HepG2 (cell line): ENCODE results near the gene BTBD3. TPM values are rescaled to one million over a fixed set of nuclear protein-coding genes. Genes with fewer than 3 reads are reported as not detected.

Source experiments
- ELK4 ChIP-seq: sonication (generic); formaldehyde crosslinking; IDR thresholded peaks from 2 replicates; pipeline ENCODE4 v1.9.0; 2021; ENCODE audit warnings: missing genetic modification reagents, borderline replicate concordance
- FIP1L1 ChIP-seq: fragments of 200-400 bp; formaldehyde crosslinking; IDR thresholded peaks from 2 replicates; pipeline ENCODE4 v1.6.1; 2018; ENCODE audit warnings: low read depth, mild to moderate bottlenecking, low read length, moderate library complexity, borderline replicate concordance; ENCODE audit not compliant: insufficient read depth
- FOXP4 ChIP-seq: sonication (generic); formaldehyde crosslinking; IDR thresholded peaks from 2 replicates; pipeline ENCODE4 v1.4.0; 2020; ENCODE audit warnings: missing genetic modification reagents
- HOXA9 ChIP-seq: sonication (generic); formaldehyde crosslinking; IDR thresholded peaks from 2 replicates; pipeline ENCODE4 v1.8.1; 2022; ENCODE audit warnings: missing genetic modification reagents, mild to moderate bottlenecking, moderate library complexity, borderline replicate concordance
- MED8 ChIP-seq: sonication (generic); formaldehyde crosslinking; IDR thresholded peaks from 2 replicates; pipeline ENCODE4 v1.8.1; 2023; ENCODE audit warnings: mild to moderate bottlenecking, missing genetic modification reagents; ENCODE audit not compliant: insufficient replicate concordance
- POGZ ChIP-seq: sonication (generic); formaldehyde crosslinking; IDR thresholded peaks from 2 replicates; pipeline ENCODE4 v1.4.0; 2020; ENCODE audit warnings: mild to moderate bottlenecking, missing genetic modification reagents
- PREB ChIP-seq: sonication (generic); formaldehyde crosslinking; IDR thresholded peaks from 2 replicates; pipeline ENCODE4 v1.4.0; 2020; ENCODE audit warnings: missing genetic modification reagents
- RBAK ChIP-seq: sonication (generic); formaldehyde crosslinking; IDR thresholded peaks from 2 replicates; pipeline ENCODE4 v1.5.1; 2020; ENCODE audit warnings: mild to moderate bottlenecking, missing genetic modification reagents
- RERE ChIP-seq: IDR thresholded peaks from 2 replicates; pipeline ENCODE4 v1.6.1; 2016; ENCODE audit warnings: low read depth, missing genetic modification reagents, missing compliant biosample characterization
- RXRB ChIP-seq: IDR thresholded peaks from 2 replicates; pipeline ENCODE4 v1.6.1; 2016; ENCODE audit warnings: borderline replicate concordance, missing genetic modification reagents, missing compliant biosample characterization
- SALL1 ChIP-seq: sonication (generic); formaldehyde crosslinking; IDR thresholded peaks from 2 replicates; pipeline ENCODE4 v1.8.0; 2022; ENCODE audit warnings: mild to moderate bottlenecking, missing genetic modification reagents
- SETDB1 ChIP-seq: sonication (generic); formaldehyde crosslinking; IDR thresholded peaks from 2 replicates; pipeline ENCODE4 v1.5.1; 2020; ENCODE audit warnings: missing genetic modification reagents, mild to moderate bottlenecking, borderline replicate concordance
- SSRP1 ChIP-seq: IDR thresholded peaks from 2 replicates; pipeline ENCODE4 v1.6.1; 2016; ENCODE audit warnings: control low read depth
- ZKSCAN5 ChIP-seq: sonication (generic); formaldehyde crosslinking; IDR thresholded peaks from 2 replicates; pipeline ENCODE4 v1.5.1; 2020; ENCODE audit warnings: mild to moderate bottlenecking, missing genetic modification reagents
- ZNF329 ChIP-seq: sonication (generic); formaldehyde crosslinking; IDR thresholded peaks from 2 replicates; pipeline ENCODE4 v1.9.0; 2021; ENCODE audit warnings: low read depth, mild to moderate bottlenecking, missing genetic modification reagents
- ZNF362 ChIP-seq: sonication (generic); formaldehyde crosslinking; IDR thresholded peaks from 2 replicates; pipeline ENCODE4 v1.4.0; 2020; ENCODE audit warnings: missing genetic modification reagents, mild to moderate bottlenecking, borderline replicate concordance
- ZNF773 ChIP-seq: sonication (generic); formaldehyde crosslinking; IDR thresholded peaks from 2 replicates; pipeline ENCODE4 v1.4.0; 2020; ENCODE audit warnings: missing genetic modification reagents, borderline replicate concordance
- polyA plus RNA-seq, 8 experiments: library from polyadenylated mRNA; depleted of rRNA in 3 of 8; stranded (reverse) in 7 of 8; unstranded in 1 of 8; fragments of >200 nt; fragmentation: Illumina TruSeq in 4 of 8; extraction: Trizol in 4 of 8; gene quantifications; 2 replicates each; pipeline versions ENCODE4 v1.2.1 to v1.2.3, GENCODE V29; 2011 to 2016; ENCODE audit warnings: low read depth in 4 of 8, missing spikeins in 1 of 8, mixed read lengths in 1 of 8; ENCODE audit not compliant: insufficient read depth in 1 of 8
- total RNA-seq, 5 experiments: library from RNA; depleted of rRNA; stranded (reverse); fragments of >200 nt; fragmentation: Illumina TruSeq; extraction: Trizol; gene quantifications; 2 replicates each; pipeline ENCODE4 v1.2.3, GENCODE V29; 2016; ENCODE audit warnings: low read depth in 1 of 5

The BTBD3 gene
- total and polyA plus RNA-seq, 2 of the 13 experiments (the other 11 are each of a cell fraction or from before 2014, with no cell fraction given): 32.2 to 41.8 TPM

GRCh38 chr20:11891077-11891775 lies 26.5 kb upstream of the BTBD3 start (continued):
- no peak for TF ChIP-seq ZNF362
- no peak for TF ChIP-seq ZNF773 (CRISPR knock-in tag)
- no peak for TF ChIP-seq SETDB1
- no peak for TF ChIP-seq PREB (CRISPR knock-in tag)
- TF ChIP-seq ZKSCAN5: no peak
- no peak for TF ChIP-seq RERE (CRISPR knock-in tag)
- TF ChIP-seq SSRP1 (CRISPR knock-in tag): no peak
- TF ChIP-seq ZNF329: peak; percentile 72; the same call in 1 of the 2 replicates
- no peak for TF ChIP-seq ELK4 (CRISPR knock-in tag)
- TF ChIP-seq FOXP4 (CRISPR knock-in tag): no peak
- no peak for TF ChIP-seq POGZ (CRISPR knock-in tag)
- TF ChIP-seq MED8 (CRISPR knock-in tag): no peak
- TF ChIP-seq RXRB (CRISPR knock-in tag): no peak
- TF ChIP-seq RBAK (CRISPR knock-in tag): no peak
- no peak for TF ChIP-seq HOXA9 (CRISPR knock-in tag)
- TF ChIP-seq FIP1L1: 0 out of 2 replicates have a peak, but pooled peaks have one; percentile 18
- no peak; the same call in 1 of the 2 replicates for TF ChIP-seq SALL1 (CRISPR knock-in tag)
